Neuron (in vitro differentiated cells): Measurements from ENCODE around the gene GLP1R.

ENCODE experiments used
- H2AFZ ChIP-seq: one replicate; pipeline ENCODE4 v1.6.1; 2013; ENCODE audit warnings: low read depth, mild to moderate bottlenecking, inconsistent platforms, low read length, moderate library complexity
- H3K27me3 ChIP-seq: one replicate; pipeline ENCODE4 v1.6.1; 2013; ENCODE audit warnings: low read length; ENCODE audit not compliant: insufficient read depth
- H3K36me3 ChIP-seq: one replicate; pipeline ENCODE4 v1.6.1; 2013; ENCODE audit warnings: low read length; ENCODE audit not compliant: insufficient read depth
- H3K4me1 ChIP-seq: one replicate; pipeline ENCODE4 v1.6.1; 2013; ENCODE audit warnings: low read length; ENCODE audit not compliant: insufficient read depth
- H3K4me3 ChIP-seq: 2 replicates; pipeline ENCODE4 v1.5.1; 2013; ENCODE audit warnings: mild to moderate bottlenecking, low read length, moderate library complexity
- H3K9me3 ChIP-seq: one replicate; pipeline ENCODE4 v1.6.1; 2013; ENCODE audit warnings: low read length

GLP1R gene

GRCh38 chr6:39050453-39051112 is 2.0 kb downstream of the GLP1R start:
- Histone ChIP-seq H3K36me3 (no peaks in the 10 kb centered on the region), H3K4me3 (no peak overlapping the region), H2AFZ (no peak overlapping the region), H3K4me1 (no peaks in the 10 kb centered on the region), H3K27me3 (peaks cover 62% of the 10 kb centered on the region), H3K9me3 (no peaks in the 10 kb centered on the region)

DNA sequence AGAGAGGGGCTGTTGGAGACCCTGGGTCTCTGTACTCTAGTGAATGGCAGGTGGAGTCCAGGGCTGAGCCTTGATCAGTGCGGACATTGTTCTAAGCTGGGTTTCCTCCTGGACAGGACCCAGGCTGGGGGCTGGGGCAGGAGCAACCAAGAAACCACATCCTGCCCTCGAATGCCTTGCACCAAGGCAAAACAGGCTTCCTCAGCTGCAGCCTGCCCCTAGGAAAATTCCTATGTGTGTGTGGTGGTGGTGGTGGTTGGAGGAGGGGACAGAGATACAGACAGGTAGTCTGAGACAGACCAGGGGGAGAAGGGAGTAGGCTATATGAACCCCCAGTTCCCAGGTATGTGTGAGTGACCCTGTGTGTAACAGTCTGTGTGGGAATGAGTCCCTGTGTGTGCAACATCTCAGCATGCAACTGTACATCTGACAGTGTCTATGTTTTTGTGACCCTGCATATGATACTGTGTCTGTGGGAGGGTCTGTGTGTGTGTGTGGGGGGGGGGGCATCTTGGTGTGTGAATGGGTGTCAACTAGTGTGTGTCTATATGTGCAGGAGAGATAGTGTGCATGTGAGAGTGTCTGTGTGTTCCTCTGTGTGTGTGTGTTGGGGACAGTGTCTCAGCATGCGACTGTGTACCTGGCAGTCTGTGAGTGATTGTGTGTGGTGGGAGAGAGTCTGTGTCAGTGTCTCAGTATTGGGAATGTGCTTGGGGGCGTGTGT is 3.0 kb downstream of the GLP1R start:
- peaks cover 58% of the 10 kb centered on the region for H3K27me3 ChIP-seq
- H3K4me1 ChIP-seq: no peaks in the 10 kb centered on the region
- no peaks in the 10 kb centered on the region for H3K9me3 ChIP-seq
- H3K4me3 ChIP-seq: no peak overlapping the region
- no peaks in the 10 kb centered on the region for H3K36me3 ChIP-seq
- no peak overlapping the region for H2AFZ ChIP-seq

DNA sequence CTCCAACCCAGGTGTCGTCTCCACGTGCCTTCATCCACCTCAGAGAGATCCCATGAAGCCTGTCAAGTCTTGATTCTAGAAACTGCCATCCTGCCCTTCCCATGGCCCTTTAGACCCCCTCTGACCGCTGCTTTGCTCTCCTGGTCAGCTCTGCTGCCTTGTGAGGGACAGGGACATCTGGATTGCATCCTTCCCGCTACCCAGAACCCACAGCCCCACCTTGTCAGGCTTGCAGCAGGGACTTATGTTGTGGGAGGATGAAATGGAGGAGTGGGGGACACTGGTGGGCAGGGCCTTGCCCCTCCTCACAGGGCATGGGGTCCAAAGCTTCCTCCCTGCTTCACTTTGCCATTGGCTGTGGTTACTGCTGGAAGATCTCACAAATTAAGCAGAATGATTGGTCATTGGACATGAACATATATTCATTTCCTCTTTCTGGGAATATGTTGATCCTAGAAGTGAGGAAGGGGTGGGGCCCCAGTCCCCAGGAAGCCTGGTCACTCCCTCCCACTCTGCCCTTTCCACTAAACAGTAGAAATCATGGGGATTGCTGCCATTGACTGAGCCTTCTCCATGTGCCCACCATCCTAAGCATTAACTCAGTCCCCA is 4.5 kb downstream of the GLP1R start:
- no peaks in the 10 kb centered on the region for H3K4me1 ChIP-seq
- H3K36me3 ChIP-seq: no peaks in the 10 kb centered on the region
- no peak overlapping the region for H3K4me3 ChIP-seq
- no peak overlapping the region for H2AFZ ChIP-seq
- peaks cover 42% of the 10 kb centered on the region for H3K27me3 ChIP-seq
- H3K9me3 ChIP-seq: no peaks in the 10 kb centered on the region

DNA sequence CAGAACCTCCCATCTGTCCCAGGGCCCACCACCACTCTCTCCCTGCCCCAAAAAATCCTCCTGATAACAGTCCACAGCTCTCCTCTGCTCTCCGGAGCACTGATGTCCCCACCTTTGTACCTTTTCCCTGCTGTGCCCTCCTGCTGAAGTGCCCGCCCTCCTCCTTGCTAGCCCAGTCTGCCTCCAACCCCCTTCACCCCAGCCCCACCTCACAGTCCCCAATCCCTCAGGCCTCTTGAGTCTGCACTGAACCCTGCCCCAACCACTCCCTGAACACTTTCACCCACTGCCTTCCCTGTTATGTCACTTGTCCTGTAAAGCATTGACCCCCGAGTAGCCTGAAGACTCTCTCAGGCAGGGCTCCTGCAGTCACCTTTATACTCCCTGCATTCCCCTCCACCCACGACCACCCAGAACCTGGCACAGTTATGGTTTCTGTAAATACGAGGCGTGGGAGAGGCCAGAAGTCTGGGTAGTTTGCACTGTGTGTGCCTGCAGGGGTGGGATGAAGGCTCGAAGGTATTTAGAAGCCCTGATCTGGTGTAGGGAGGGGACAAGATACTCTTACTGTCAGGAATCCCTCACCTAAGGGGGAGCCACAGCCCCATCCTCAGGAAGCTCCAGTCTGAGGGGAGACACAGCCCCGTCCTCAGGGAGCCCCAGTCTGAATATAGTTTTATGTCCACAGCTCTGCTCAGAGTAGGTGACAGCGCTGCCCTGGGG is 5.4 kb downstream of the GLP1R start:
- Histone ChIP-seq H3K27me3 (peaks cover 34% of the 10 kb centered on the region), H3K4me3 (no peak overlapping the region), H3K4me1 (no peaks in the 10 kb centered on the region), H3K9me3 (no peaks in the 10 kb centered on the region), H2AFZ (no peak overlapping the region), H3K36me3 (no peaks in the 10 kb centered on the region)

- H3K4me1 ChIP-seq: no peaks in the 10 kb centered on the region
- H3K4me3 ChIP-seq: no peak overlapping the region
- H3K27me3 ChIP-seq: peaks cover 27% of the 10 kb centered on the region
- H2AFZ ChIP-seq: no peak overlapping the region
- H3K9me3 ChIP-seq: no peaks in the 10 kb centered on the region
- H3K36me3 ChIP-seq: no peaks in the 10 kb centered on the region
These were observed 6.1 kb downstream of the GLP1R start for GRCh38 chr6:39054577-39055142.

DNA sequence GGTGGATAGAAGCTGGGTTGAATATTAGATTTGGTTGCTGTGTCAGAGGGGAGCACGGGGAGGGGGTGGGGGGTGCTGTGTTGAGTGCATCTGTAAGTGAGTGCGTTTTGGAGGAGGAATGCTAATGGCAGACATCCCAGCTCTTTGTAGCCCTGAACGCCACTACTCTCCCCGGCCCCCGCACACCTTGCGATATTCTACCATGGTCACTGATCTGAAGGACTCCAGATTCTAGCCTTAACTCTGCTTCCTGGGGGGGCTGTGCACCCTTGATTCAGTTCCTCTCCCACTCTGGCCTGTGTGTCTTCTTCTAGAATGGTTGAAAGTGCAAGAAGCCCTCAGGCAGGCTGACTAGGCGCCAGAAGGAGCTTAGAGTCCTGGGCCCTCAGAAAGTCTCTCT is 7.1 kb downstream of the GLP1R start:
- H3K4me3 ChIP-seq: no peak overlapping the region
- no peaks in the 10 kb centered on the region for H3K9me3 ChIP-seq
- H2AFZ ChIP-seq: no peak overlapping the region
- H3K27me3 ChIP-seq: peaks cover 25% of the 10 kb centered on the region
- H3K36me3 ChIP-seq: no peaks in the 10 kb centered on the region
- H3K4me1 ChIP-seq: no peaks in the 10 kb centered on the region

DNA sequence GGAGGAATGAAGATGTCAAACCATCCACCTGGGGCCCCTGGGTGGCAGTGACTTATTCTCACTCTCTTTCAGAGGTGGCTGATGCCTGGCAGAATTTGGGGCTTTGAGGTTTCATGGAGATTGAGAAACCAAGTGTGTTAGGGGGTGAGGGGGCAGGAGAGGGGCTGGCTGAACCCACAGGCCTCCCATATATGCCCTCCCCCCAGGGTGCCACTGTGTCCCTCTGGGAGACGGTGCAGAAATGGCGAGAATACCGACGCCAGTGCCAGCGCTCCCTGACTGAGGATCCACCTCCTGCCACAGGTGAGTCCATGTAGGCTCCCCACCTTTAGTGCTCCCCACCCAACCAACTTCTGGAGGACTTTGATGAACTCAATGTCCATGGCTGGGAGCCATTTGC is 7.6 kb downstream of the GLP1R start:
- no peak overlapping the region for H3K4me3 ChIP-seq
- H3K36me3 ChIP-seq: no peaks in the 10 kb centered on the region
- H3K4me1 ChIP-seq: no peaks in the 10 kb centered on the region
- H3K27me3 ChIP-seq: peaks cover 23% of the 10 kb centered on the region
- no peaks in the 10 kb centered on the region for H3K9me3 ChIP-seq
- no peak overlapping the region for H2AFZ ChIP-seq

- Histone ChIP-seq H3K27me3 (peaks cover 19% of the 10 kb centered on the region), H3K9me3 (no peaks in the 10 kb centered on the region), H3K4me3 (no peak overlapping the region), H3K36me3 (no peaks in the 10 kb centered on the region), H2AFZ (no peak overlapping the region), H3K4me1 (no peaks in the 10 kb centered on the region)
These were observed 8.1 kb downstream of the GLP1R start for GRCh38 chr6:39056681-39057080.

DNA sequence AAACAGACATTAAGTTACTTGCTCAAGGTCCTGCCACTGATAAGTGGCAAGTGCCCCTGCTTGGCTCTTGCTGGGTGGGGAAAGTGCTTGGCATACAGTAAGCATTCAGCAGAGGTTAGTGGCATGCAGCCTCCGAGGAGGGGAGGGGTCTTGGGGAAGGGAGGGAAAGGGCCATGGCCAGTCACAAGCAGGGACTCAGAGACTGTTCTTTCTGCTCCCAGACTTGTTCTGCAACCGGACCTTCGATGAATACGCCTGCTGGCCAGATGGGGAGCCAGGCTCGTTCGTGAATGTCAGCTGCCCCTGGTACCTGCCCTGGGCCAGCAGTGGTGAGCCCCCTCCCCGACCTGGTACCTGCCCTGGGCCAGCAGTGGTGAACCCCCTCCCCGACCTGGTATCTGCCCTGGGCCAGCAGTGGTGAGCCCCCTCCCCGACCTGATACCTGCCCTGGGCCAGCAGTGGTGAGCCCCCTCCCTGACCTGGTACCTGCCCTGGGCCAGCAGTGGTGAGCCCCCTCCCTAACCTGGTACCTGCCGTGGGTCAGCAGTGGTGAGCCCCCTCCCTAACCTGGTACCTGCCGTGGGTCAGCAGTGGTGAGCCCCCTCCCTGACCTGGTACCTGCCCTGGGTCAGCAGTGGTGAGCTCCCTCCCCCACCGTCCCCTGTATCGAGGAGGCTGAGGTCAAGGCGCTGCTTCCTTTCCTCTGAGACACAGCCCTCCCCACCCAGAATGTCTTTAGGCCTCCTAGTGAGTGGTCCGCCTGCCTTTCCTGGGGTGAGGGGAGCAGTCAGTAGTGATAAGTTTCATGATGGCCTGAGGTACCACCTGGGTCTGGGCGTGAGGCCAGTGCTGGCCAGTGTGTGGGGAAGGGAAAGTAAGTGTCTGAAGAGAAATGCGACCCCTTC is 8.9 kb downstream of the GLP1R start:
- no peak overlapping the region for H2AFZ ChIP-seq
- no peaks in the 10 kb centered on the region for H3K4me1 ChIP-seq
- H3K36me3 ChIP-seq: no peaks in the 10 kb centered on the region
- peaks cover 15% of the 10 kb centered on the region for H3K27me3 ChIP-seq
- H3K4me3 ChIP-seq: no peak overlapping the region
- no peaks in the 10 kb centered on the region for H3K9me3 ChIP-seq

DNA sequence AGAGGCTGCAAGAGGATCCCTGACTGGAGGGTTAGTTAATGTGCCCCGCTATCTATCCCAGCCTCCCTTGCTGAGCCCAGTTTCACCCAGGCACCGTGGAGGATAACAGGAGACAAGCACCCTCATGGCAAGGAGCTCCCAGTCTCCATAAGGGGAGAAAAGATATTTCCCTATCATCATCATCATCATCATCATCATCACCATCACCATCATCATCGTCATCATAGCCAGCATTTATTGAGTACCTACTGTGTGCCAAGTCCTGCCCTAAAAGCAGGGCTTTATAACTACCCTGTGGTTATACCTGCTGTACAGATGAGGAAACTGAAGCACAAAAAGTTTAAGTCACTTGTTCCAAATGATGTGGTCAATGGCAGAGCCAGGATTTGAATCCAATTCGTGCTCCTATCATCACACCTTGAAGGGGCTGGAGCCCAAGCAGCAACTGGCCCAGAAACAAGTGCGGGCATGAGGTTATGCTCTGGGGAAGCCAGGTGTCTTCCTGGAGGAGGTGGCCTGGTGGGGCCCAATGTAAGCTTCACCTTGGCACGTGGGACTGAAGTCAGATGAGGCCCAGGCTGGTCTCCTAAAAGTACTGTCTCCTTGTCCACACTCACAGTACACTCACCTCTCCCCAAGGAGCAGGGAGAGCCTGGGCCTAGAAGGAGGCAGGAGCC is 10.0 kb downstream of the GLP1R start:
- no peak overlapping the region for H2AFZ ChIP-seq

DNA sequence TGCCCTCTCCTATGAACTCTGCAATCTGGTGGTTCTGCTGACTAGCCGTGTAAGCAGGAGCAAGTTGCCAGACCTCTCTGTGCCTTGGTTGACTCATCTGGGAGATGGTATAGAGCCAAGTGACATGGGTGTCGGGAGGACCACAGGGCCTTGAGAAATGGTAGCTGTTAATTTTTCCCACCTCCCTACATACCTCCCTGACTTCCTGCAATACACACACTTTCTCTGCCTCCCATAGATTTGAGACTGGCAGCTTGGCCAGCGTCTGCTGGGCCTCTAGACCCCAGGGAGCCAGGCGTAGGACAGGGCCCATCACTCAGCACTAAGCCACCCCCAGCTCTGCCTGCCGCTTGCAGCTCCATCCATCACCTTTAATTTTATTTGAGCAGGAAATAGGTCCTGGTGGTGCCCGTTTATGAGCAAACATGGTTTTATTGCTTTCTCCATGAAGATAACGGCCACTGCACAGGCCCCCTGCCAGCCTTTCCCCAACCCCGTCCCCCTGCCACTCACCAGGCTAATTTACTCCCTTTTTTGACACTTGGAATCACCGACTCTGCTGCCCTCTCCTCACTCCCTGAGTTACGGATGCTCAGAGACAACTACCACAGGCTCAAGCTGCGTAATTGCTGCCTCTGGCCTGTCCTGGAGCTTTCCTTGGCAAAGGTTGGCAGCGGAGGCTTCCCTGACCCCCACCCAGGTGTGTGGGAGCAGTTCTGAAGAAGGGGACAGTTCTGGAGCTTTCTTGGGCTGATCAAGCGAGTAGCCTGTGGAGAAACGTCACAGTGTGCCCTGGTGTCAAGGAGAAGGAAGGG is 11.1 kb downstream of the GLP1R start:
- Histone ChIP-seq H2AFZ (no peak overlapping the region), H3K36me3 (no peaks in the 10 kb centered on the region), H3K27me3 (peaks cover 11% of the 10 kb centered on the region), H3K9me3 (no peaks in the 10 kb centered on the region), H3K4me1 (no peaks in the 10 kb centered on the region), H3K4me3 (no peak overlapping the region)

More for the DNA sequence above, 10.0 kb downstream of the GLP1R start:
- Histone ChIP-seq H3K4me3 (no peak overlapping the region), H3K36me3 (no peaks in the 10 kb centered on the region), H3K27me3 (peaks cover 11% of the 10 kb centered on the region), H3K4me1 (no peaks in the 10 kb centered on the region), H3K9me3 (no peaks in the 10 kb centered on the region)
